Measurements from ENCODE around the gene CSAD. TPM values are rescaled to one million over a fixed set of nuclear protein-coding genes. Genes with fewer than 3 reads are reported as not detected.

CSAD gene
- total and polyA plus RNA-seq, 2 of the 13 experiments (the other 11 are each of a cell fraction or from before 2014, with no cell fraction given), result 7.2 to 23.5 TPM

DNA sequence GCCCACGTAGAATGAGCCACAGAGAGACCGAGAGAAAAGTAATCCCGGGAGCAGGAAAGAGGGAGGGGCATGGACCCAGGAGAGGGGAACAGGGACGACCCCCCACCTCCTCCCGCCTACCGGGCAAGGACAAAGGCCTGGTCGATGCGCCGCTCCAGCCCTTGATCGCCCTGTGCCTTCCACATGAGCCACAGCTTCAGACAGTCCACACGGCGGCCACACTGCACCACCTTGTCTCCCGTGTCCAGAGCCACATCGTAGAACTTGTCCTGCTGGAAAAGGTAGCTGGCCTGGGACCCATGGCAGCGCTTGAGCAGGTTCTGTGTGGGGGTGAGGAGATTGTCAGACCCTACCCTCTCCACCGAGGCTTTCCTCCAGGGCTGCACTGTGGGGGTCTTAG is 20.7 kb downstream of the CSAD start (continued):
- no peak for TF ChIP-seq FIP1L1 (IDR thresholded peaks at IDR 0.05; ENCODE audit: borderline replicate concordance, insufficient read depth, low read depth, low read length)
- TF ChIP-seq ZNF652 (CRISPR knock-in tag; IDR thresholded peaks at IDR 0.05; ENCODE audit: borderline replicate concordance, low read depth), result no peak
- TF ChIP-seq, protein P1, sequence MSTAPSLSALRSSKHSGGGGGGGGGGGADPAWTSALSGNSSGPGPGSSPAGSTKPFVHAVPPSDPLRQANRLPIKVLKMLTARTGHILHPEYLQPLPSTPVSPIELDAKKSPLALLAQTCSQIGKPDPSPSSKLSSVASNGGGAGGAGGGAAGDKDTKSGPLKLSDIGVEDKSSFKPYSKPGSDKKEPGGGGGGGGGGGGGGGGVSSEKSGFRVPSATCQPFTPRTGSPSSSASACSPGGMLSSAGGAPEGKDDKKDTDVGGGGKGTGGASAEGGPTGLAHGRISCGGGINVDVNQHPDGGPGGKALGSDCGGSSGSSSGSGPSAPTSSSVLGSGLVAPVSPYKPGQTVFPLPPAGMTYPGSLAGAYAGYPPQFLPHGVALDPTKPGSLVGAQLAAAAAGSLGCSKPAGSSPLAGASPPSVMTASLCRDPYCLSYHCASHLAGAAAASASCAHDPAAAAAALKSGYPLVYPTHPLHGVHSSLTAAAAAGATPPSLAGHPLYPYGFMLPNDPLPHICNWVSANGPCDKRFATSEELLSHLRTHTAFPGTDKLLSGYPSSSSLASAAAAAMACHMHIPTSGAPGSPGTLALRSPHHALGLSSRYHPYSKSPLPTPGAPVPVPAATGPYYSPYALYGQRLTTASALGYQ (CRISPR knock-in tag; IDR thresholded peaks at IDR 0.05), result no peak
- no peak for TF ChIP-seq FOXK1 (CRISPR knock-in tag; IDR thresholded peaks at IDR 0.05; ENCODE audit: borderline replicate concordance, low read depth)
- TF ChIP-seq, protein P2, sequence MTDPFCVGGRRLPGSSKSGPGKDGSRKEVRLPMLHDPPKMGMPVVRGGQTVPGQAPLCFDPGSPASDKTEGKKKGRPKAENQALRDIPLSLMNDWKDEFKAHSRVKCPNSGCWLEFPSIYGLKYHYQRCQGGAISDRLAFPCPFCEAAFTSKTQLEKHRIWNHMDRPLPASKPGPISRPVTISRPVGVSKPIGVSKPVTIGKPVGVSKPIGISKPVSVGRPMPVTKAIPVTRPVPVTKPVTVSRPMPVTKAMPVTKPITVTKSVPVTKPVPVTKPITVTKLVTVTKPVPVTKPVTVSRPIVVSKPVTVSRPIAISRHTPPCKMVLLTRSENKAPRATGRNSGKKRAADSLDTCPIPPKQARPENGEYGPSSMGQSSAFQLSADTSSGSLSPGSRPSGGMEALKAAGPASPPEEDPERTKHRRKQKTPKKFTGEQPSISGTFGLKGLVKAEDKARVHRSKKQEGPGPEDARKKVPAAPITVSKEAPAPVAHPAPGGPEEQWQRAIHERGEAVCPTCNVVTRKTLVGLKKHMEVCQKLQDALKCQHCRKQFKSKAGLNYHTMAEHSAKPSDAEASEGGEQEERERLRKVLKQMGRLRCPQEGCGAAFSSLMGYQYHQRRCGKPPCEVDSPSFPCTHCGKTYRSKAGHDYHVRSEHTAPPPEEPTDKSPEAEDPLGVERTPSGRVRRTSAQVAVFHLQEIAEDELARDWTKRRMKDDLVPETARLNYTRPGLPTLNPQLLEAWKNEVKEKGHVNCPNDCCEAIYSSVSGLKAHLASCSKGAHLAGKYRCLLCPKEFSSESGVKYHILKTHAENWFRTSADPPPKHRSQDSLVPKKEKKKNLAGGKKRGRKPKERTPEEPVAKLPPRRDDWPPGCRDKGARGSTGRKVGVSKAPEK (CRISPR knock-in tag; IDR thresholded peaks at IDR 0.05; ENCODE audit: borderline replicate concordance), result no peak
- TF ChIP-seq STAT5B (CRISPR knock-in tag; IDR thresholded peaks at IDR 0.05), result no peak
- 0 out of 2 replicates have a peak, but pooled peaks have one; percentile 3 for TF ChIP-seq FOXC1 (CRISPR knock-in tag; IDR thresholded peaks at IDR 0.05; ENCODE audit: borderline replicate concordance)
- TF ChIP-seq ZFP62 (CRISPR knock-in tag; IDR thresholded peaks at IDR 0.05), result no peak
- TF ChIP-seq FLYWCH1 (CRISPR knock-in tag; IDR thresholded peaks at IDR 0.05), result no peak
- TF ChIP-seq, protein P3, sequence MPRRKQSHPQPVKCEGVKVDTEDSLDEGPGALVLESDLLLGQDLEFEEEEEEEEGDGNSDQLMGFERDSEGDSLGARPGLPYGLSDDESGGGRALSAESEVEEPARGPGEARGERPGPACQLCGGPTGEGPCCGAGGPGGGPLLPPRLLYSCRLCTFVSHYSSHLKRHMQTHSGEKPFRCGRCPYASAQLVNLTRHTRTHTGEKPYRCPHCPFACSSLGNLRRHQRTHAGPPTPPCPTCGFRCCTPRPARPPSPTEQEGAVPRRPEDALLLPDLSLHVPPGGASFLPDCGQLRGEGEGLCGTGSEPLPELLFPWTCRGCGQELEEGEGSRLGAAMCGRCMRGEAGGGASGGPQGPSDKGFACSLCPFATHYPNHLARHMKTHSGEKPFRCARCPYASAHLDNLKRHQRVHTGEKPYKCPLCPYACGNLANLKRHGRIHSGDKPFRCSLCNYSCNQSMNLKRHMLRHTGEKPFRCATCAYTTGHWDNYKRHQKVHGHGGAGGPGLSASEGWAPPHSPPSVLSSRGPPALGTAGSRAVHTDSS (CRISPR knock-in tag; conservative IDR thresholded peaks at IDR 0.05), result no peak
- no peak for TF ChIP-seq NCOR1 (IDR thresholded peaks at IDR 0.05; ENCODE audit: borderline replicate concordance, low read length)
- no peak for TF ChIP-seq ZNF768 (CRISPR knock-in tag; IDR thresholded peaks at IDR 0.05)
- no peak for TF ChIP-seq MEIS2 (CRISPR knock-in tag; IDR thresholded peaks at IDR 0.05)
- no peak for TF ChIP-seq SMAD9 (CRISPR knock-in tag; IDR thresholded peaks at IDR 0.05)
- TF ChIP-seq ZBTB38 (CRISPR knock-in tag; IDR thresholded peaks at IDR 0.05), result peak; percentile 93
- no peak for TF ChIP-seq POLR2A (IDR thresholded peaks at IDR 0.05; ENCODE audit: insufficient read depth in 1 of 2, low read depth in 2 of 2, low read length in 2 of 2)
- TF ChIP-seq, protein P4, sequence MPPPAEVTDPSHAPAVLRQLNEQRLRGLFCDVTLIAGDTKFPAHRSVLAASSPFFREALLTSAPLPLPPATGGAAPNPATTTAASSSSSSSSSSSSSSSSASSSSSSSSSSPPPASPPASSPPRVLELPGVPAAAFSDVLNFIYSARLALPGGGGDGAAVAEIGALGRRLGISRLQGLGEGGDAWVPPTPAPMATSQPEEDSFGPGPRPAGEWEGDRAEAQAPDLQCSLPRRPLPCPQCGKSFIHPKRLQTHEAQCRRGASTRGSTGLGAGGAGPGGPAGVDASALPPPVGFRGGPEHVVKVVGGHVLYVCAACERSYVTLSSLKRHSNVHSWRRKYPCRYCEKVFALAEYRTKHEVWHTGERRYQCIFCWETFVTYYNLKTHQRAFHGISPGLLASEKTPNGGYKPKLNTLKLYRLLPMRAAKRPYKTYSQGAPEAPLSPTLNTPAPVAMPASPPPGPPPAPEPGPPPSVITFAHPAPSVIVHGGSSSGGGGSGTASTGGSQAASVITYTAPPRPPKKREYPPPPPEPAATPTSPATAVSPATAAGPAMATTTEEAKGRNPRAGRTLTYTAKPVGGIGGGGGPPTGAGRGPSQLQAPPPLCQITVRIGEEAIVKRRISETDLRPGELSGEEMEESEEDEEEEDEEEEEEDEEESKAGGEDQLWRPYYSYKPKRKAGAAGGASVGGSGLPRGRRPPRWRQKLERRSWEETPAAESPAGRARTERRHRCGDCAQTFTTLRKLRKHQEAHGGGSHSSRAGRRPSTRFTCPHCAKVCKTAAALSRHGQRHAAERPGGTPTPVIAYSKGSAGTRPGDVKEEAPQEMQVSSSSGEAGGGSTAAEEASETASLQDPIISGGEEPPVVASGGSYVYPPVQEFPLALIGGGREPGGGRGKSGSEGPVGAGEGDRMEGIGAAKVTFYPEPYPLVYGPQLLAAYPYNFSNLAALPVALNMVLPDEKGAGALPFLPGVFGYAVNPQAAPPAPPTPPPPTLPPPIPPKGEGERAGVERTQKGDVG (CRISPR knock-in tag; IDR thresholded peaks at IDR 0.05; ENCODE audit: borderline replicate concordance), result peak; percentile 16; the same call in 1 of the 2 replicates
- no peak for TF ChIP-seq ZNF251 (CRISPR knock-in tag; IDR thresholded peaks at IDR 0.05)

Data from HepG2 (cell line).